ENCODE results near the gene SUCLG1.
"Not testable (repeated sequence)": the region's sequence is repeated elsewhere in the genome, so short reads cannot be mapped to it uniquely, and the experiment has no call there.

- not testable (repeated sequence) for TF ChIP-seq CTCF (IDR thresholded peaks at IDR 0.05; ENCODE audit: low read depth, low read length); EZH2phosphoT487 (IDR thresholded peaks at IDR 0.05; ENCODE audit: low read depth)
Observed at GRCh38 chr2:84399839-84400238, 59.2 kb downstream of the SUCLG1 start.
